ENCODE results near the gene IPCEF1. TPM values are rescaled to one million over a fixed set of nuclear protein-coding genes. Genes with fewer than 3 reads are reported as not detected.

Gene IPCEF1
- total and polyA plus RNA-seq, 2 donors (not counting 3 experiments of a cell fraction or from before 2014, with no cell fraction given) = 0.01 to 0.51 TPM

DNA sequence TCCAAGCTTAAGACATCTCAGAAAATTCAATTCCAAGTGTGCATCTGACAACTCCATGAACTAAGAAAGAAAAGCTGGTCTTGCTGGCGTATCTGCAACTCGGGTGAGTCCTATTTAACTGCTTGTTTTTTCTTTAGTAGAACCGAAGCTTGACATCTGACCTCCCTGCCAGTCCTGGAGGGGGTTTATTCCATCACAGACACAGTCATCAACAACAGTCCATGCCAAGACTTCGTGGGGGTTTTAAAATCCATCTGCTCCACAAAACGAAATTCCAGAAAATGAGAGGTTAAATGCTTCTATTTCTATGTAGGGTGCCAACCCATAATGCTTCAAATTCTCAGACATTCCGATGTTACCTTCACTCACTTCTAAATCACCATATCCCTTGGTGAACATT lies 133.9 kb downstream of the IPCEF1 start:
- Histone ChIP-seq H3K4me3 (replicated peaks in 1 of 3; ENCODE audit: insufficient read depth in 1 of 3, low read depth in 1 of 3, low read length in 3 of 3) (no peak overlapping the region), H3K27ac (ENCODE audit: insufficient read depth, low read depth, low read length) (no peak overlapping the region), H4K20me1 (replicated peaks; ENCODE audit: control insufficient read depth, extremely low read depth, insufficient read depth, low read length) (no peaks in the 10 kb centered on the region), H3K79me2 (ENCODE audit: control insufficient read depth, insufficient read depth, low read length) (no peaks in the 10 kb centered on the region), H3K4me2 (ENCODE audit: insufficient read depth, low read length) (no peak overlapping the region), H3K27me3 (ENCODE audit: control insufficient read depth in 2 of 2, insufficient read depth in 2 of 2, low read length in 2 of 2) (peaks cover 0 to 3% of the 10 kb centered on the region in 2 experiments), H3K36me3 (ENCODE audit: control insufficient read depth in 2 of 2, extremely low read depth in 1 of 2, insufficient read depth in 2 of 2, low read length in 2 of 2) (no peaks in the 10 kb centered on the region), H2AFZ (ENCODE audit: low read depth, low read length) (no peak overlapping the region), H3K9ac (replicated peaks; ENCODE audit: extremely low read depth, insufficient read depth, low read length) (no peak overlapping the region), H3K4me1 (ENCODE audit: control insufficient read depth, extremely low read depth, insufficient read depth, low read length) (no peaks in the 10 kb centered on the region), H3K9me3 (replicated peaks; ENCODE audit: control insufficient read depth, insufficient read depth, low read length) (no peaks in the 10 kb centered on the region), H3K9me1 (replicated peaks; ENCODE audit: control insufficient read depth, extremely low read depth, insufficient read depth, low read length) (no peaks in the 10 kb centered on the region)
- POLR2A ChIA-PET = no interaction called here
- no peak for DNase-seq (ENCODE audit: low read depth, low spot score)
- intact Hi-C loops (cut with micrococcal nuclease) = no loop called here
- dilution Hi-C loops (cut with MboI; ENCODE audit: extremely low pct_ligation_motif_present, low sequenced_read_pairs) = no loop called here
- CTCF ChIA-PET = interaction anchor here (1.1 to 1.6 kb wide), 3 partner anchors 10 to 22 kb away, joined by 3 to 4 read pairs (median 3); no protein-coding TSS in a partner anchor
- TF ChIP-seq POLR2A (IDR thresholded peaks at IDR 0.05; ENCODE audit: low read depth, low read length) (no peak), JUN (IDR thresholded peaks at IDR 0.05; ENCODE audit: borderline replicate concordance, insufficient read depth, insufficient read length, low read depth) (no peak), GATA2 (IDR thresholded peaks at IDR 0.05; ENCODE audit: insufficient read depth, insufficient read length, low read depth, low read length) (no peak), EZH2 (IDR thresholded peaks at IDR 0.05; ENCODE audit: borderline replicate concordance, low read depth, low read length, severe bottlenecking) (no peak), POLR2AphosphoS5 (IDR thresholded peaks at IDR 0.05; ENCODE audit: insufficient read depth, low read depth, low read length) (no peak), MYC (IDR thresholded peaks at IDR 0.05; ENCODE audit: low read depth, low read length) (no peak), FOS (IDR thresholded peaks at IDR 0.05; ENCODE audit: borderline replicate concordance, insufficient read depth, low read length) (no peak)
- TF ChIP-seq, protein P1, sequence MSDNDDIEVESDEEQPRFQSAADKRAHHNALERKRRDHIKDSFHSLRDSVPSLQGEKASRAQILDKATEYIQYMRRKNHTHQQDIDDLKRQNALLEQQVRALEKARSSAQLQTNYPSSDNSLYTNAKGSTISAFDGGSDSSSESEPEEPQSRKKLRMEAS (IDR thresholded peaks at IDR 0.05; ENCODE audit: insufficient read depth, insufficient read length) = no peak
- TF ChIP-seq, protein P2, sequence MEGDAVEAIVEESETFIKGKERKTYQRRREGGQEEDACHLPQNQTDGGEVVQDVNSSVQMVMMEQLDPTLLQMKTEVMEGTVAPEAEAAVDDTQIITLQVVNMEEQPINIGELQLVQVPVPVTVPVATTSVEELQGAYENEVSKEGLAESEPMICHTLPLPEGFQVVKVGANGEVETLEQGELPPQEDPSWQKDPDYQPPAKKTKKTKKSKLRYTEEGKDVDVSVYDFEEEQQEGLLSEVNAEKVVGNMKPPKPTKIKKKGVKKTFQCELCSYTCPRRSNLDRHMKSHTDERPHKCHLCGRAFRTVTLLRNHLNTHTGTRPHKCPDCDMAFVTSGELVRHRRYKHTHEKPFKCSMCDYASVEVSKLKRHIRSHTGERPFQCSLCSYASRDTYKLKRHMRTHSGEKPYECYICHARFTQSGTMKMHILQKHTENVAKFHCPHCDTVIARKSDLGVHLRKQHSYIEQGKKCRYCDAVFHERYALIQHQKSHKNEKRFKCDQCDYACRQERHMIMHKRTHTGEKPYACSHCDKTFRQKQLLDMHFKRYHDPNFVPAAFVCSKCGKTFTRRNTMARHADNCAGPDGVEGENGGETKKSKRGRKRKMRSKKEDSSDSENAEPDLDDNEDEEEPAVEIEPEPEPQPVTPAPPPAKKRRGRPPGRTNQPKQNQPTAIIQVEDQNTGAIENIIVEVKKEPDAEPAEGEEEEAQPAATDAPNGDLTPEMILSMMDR (IDR thresholded peaks at IDR 0.05; ENCODE audit: extremely low read depth in 1 of 2, insufficient read depth in 1 of 2, low read depth in 1 of 2, low read length in 2 of 2) = no peak
- BruUV-seq (replicated peaks) = no TSS peak
- no peak for FAIRE-seq
